Activated CD8-positive, alpha-beta T cell treated with anti-CD3 and anti-CD28 coated beads for 36 hours (primary cell): Measurements from ENCODE around the gene LIMS1. TPM values are rescaled to one million over a fixed set of nuclear protein-coding genes. Genes with fewer than 3 reads are reported as not detected.

Source experiments
- ATAC-seq: fragments of 200-7000 bp; cut with Tn5 transposase; one replicate; pipeline ENCODE4 v1.10.0; 2021; ENCODE audit warnings: mild to moderate bottlenecking, moderate library complexity
- CTCF ChIA-PET: fragments of 350-600 bp; sonication (Branson Sonifier 250); formaldehyde crosslinking; loops from one replicate; lab custom pipeline; 2021; ENCODE audit warnings: antibody characterized with exemption; lab: Charles Lee
- POLR2A ChIA-PET: fragments of 350-600 bp; sonication (Branson Sonifier 250); formaldehyde crosslinking; loops from one replicate; lab custom pipeline; 2021; ENCODE audit warnings: antibody characterized with exemption; lab: Charles Lee
- DNase-seq: peaks from one replicate; pipeline ENCODE4 v3.0.0-alpha.2; 2020
- H3K27ac Mint-ChIP-seq: one replicate; pipeline ENCODE4 v1.8.0; 2021; ENCODE audit warnings: mild to moderate bottlenecking, mixed read lengths
- H3K27me3 Mint-ChIP-seq: one replicate; pipeline ENCODE4 v1.8.0; 2021; ENCODE audit warnings: mixed read lengths
- H3K36me3 Mint-ChIP-seq: one replicate; pipeline ENCODE4 v1.8.0; 2021; ENCODE audit warnings: low read depth, mixed read lengths
- H3K4me1 Mint-ChIP-seq: one replicate; pipeline ENCODE4 v1.8.0; 2021; ENCODE audit warnings: low read depth, mixed read lengths
- H3K4me3 Mint-ChIP-seq: one replicate; pipeline ENCODE4 v1.8.0; 2021; ENCODE audit warnings: mild to moderate bottlenecking, moderate library complexity, mixed read lengths
- H3K9me3 Mint-ChIP-seq: one replicate; pipeline ENCODE4 v1.8.0; 2021; ENCODE audit warnings: mixed read lengths
- CTCF ChIP-seq: fragments of 200-600 bp; IDR thresholded peaks from one replicate; pipeline ENCODE4 v1.8.0; 2022; ENCODE audit warnings: antibody characterized with exemption, mild to moderate bottlenecking
- intact Hi-C: fragments of 100-400 bp; cut with micrococcal nuclease; formaldehyde crosslinking; loops from one replicate; pipeline ENCODE4 v1.10.0; 2022
- total RNA-seq, 2 experiments: library from RNA; stranded (reverse); gene quantifications; one replicate each; pipeline ENCODE4 v1.2.3, GENCODE V29; 2021

The LIMS1 gene
- total RNA-seq, 2 experiments from 2014 or later, result 48.1 to 51.7 TPM

- no peak for ATAC-seq
- no peak overlapping the region for H3K27ac Mint-ChIP-seq
- no peak for TF ChIP-seq CTCF
Observed at GRCh38 chr2:108560241-108560811, 26.1 kb downstream of the LIMS1 start.

GRCh38 chr2:108560895-108561530, 26.7 kb downstream of the LIMS1 start:
- ATAC-seq (no peak), DNase-seq (no peak)
- TF ChIP-seq CTCF, result no peak
- intact Hi-C loops, result no loop called here
- no peaks in the 10 kb centered on the region for H3K27me3 Mint-ChIP-seq
- H3K27ac Mint-ChIP-seq, result no peak overlapping the region
- POLR2A ChIA-PET, result no interaction called here
- no peak overlapping the region for H3K4me3 Mint-ChIP-seq
- CTCF ChIA-PET, result interaction anchor here (0.8 to 1.4 kb wide), 2 partner anchors 20 to 23 kb away, joined by 4 to 5 read pairs; no protein-coding TSS in a partner anchor
- H3K4me1 Mint-ChIP-seq, result peaks cover 6% of the 10 kb centered on the region
- no peaks in the 10 kb centered on the region for H3K9me3 Mint-ChIP-seq
- no peaks in the 10 kb centered on the region for H3K36me3 Mint-ChIP-seq

More at GRCh38 chr2:108560241-108560811, 26.1 kb downstream of the LIMS1 start:
- no peak for DNase-seq
- ChIA-PET CTCF (interaction anchor here (0.8 to 1.4 kb wide), 2 partner anchors 19 to 23 kb away, joined by 4 to 5 read pairs; no protein-coding TSS in a partner anchor), POLR2A (no interaction called here)
- Mint-ChIP-seq H3K4me1 (no peaks in the 10 kb centered on the region), H3K9me3 (no peaks in the 10 kb centered on the region), H3K4me3 (no peak overlapping the region), H3K27me3 (no peaks in the 10 kb centered on the region), H3K36me3 (no peaks in the 10 kb centered on the region)
- intact Hi-C loops, result no loop called here

GRCh38 chr2:108562274-108562673, 28.0 kb downstream of the LIMS1 start:
- H3K27ac Mint-ChIP-seq, result no peak overlapping the region
- no peak for TF ChIP-seq CTCF
- ChIA-PET POLR2A (no interaction called here), CTCF (no interaction called here)
- DNase-seq, result no peak
- intact Hi-C loops, result no loop called here
- no peaks in the 10 kb centered on the region for H3K36me3 Mint-ChIP-seq
- no peak for ATAC-seq
- H3K27me3 Mint-ChIP-seq, result no peaks in the 10 kb centered on the region
- no peaks in the 10 kb centered on the region for H3K9me3 Mint-ChIP-seq
- peaks cover 8% of the 10 kb centered on the region for H3K4me1 Mint-ChIP-seq
- H3K4me3 Mint-ChIP-seq, result no peak overlapping the region

GRCh38 chr2:108564510-108564909, 30.2 kb downstream of the LIMS1 start:
- CTCF ChIA-PET, result interaction anchor here (1.2 kb wide), 1 partner anchor 30 kb away, joined by 4 read pairs; the partner anchor contains the start of gene LIMS1

More at GRCh38 chr2:108564510-108564909, 30.2 kb downstream of the LIMS1 start:
- H3K9me3 Mint-ChIP-seq, result no peaks in the 10 kb centered on the region
- no peak for TF ChIP-seq CTCF
- H3K27me3 Mint-ChIP-seq, result no peaks in the 10 kb centered on the region
- H3K4me3 Mint-ChIP-seq, result no peak overlapping the region
- peaks cover 8% of the 10 kb centered on the region for H3K4me1 Mint-ChIP-seq
- H3K36me3 Mint-ChIP-seq, result no peaks in the 10 kb centered on the region
- H3K27ac Mint-ChIP-seq, result no peak overlapping the region
- intact Hi-C loops, result no loop called here
- POLR2A ChIA-PET, result no interaction called here
- no peak for ATAC-seq
- no peak for DNase-seq
